Measurements from ENCODE around the gene GSK3A. TPM values are rescaled to one million over a fixed set of nuclear protein-coding genes. Genes with fewer than 3 reads are reported as not detected.

Gene GSK3A
- total RNA-seq, 2 donors from 2014 or later, result 29.2 to 35.1 TPM

DNA sequence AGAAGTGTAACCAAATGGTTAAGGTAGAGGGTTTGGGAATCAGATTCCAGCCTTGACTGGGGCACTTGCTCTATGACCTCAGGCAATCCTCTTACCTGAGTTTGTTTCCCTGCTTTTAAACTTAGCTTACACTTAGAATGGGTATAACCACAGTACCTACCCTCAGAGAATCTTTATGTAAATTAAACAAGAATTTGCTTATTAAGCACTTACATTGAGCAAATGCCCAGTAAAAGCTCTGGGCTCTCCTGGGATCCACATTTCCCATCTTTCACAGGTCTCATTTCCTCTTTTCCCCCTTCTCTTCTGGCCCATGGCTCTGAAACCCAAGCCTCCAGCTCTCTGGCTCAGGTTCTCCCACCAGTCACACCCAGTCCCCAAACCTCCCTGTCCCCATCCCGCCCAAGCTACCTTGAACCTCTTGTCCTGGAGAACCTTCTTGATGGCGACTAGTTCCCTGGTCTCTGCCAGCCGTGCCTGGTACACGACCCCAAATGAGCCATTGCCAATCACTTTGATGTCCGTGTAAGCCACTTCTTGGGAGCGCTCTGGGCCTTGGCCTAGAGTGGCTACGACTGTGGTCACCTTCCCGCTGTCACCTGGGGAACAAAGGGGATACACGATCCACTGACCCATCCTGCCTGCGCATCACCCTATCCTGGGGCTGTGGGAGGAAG lies 2.7 kb downstream of the GSK3A start:
- intact Hi-C loops (cut with DNase I), result loop anchor here in 1 of 2 donors (10.0 kb wide), 1 partner anchor 55 kb away; no protein-coding TSS in a partner anchor
- no peak for DNase-seq (ENCODE audit: low spot score)

DNA sequence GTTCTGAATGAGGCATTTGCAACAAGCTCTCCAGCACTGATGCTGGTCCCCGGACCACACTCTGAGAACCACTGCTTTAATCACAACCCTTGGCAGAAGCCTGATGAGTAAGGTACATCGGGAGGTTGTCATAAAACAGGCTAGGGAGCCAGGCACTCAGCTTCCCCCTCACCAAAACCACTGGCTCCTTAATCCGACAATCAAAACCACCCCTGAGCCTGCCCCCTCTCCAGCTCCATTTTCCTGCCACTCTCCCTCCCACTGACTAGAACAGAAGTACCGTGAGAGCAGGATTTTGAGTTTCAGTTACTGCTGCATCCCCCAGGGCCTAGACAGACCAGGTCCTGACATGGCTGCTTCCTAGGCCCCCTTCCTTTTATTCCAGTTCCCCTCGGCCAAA lies 7.2 kb downstream of the GSK3A start:
- intact Hi-C loops (cut with DNase I), result no loop called here

DNA sequence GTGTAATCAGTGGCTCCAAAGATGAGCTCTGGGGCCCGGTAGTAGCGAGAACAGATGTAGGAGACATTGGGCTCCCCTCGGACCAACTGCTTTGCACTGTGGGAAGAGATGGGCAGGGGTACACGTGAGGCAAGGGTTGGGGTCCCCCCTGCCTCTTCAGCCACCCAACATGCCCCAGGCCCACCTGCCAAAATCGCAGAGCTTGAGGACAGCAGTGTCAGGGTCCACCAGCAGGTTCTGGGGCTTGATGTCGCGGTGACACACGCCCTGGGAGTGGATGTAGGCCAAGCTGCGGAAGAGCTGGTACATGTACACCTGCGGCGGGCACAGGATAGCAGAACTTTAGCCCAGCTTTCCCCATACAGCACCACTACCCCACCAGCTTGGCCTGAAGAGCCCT lies 8.0 kb downstream of the GSK3A start:
- no peak for DNase-seq (ENCODE audit: low spot score)
- intact Hi-C loops (cut with DNase I), result no loop called here

More for the DNA sequence above, 7.2 kb downstream of the GSK3A start:
- DNase-seq (ENCODE audit: low spot score), result no peak

GRCh38 chr19:42233678-42234292 lies 8.6 kb downstream of the GSK3A start:
- DNase-seq (ENCODE audit: low spot score), result no peak
- intact Hi-C loops (cut with DNase I), result no loop called here

GRCh38 chr19:42233106-42233505 lies 9.3 kb downstream of the GSK3A start:
- intact Hi-C loops (cut with DNase I), result no loop called here

GRCh38 chr19:42232435-42232834 lies 10.0 kb downstream of the GSK3A start:
- intact Hi-C loops (cut with DNase I), result no loop called here
- no peak for DNase-seq (ENCODE audit: low spot score)

More at GRCh38 chr19:42233106-42233505, 9.3 kb downstream of the GSK3A start:
- DNase-seq (ENCODE audit: low spot score), result no peak

GRCh38 chr19:42230571-42230970 lies 11.8 kb downstream of the GSK3A start:
- intact Hi-C loops (cut with DNase I), result no loop called here

DNA sequence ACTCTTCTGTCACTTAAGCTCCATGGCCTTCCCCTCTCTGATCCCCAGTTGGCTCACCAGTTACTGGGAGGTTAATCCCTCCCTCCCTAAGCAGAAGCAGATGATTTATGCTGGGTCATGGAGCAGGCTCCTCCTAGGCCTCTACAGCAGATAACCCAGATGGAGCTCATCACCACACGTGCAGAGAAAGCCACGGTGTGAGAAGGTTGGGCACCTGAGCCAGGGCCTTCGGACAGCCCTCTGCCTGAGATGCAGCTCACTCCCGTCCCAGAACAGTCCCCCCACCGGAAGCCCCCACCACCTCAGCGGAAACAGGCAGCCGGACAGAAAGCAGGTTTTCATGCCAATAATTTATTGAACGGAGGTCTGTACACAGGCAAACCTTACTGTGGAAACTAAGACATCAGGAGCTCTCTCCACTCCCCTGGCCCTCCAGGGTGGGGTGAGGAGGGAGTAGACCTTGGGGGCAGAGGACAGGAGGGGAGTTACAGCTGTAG lies 12.5 kb downstream of the GSK3A start:
- intact Hi-C loops (cut with DNase I), result no loop called here
- no peak for DNase-seq (ENCODE audit: low spot score)

More at GRCh38 chr19:42230571-42230970, 11.8 kb downstream of the GSK3A start:
- DNase-seq (ENCODE audit: low spot score), result no peak

DNA sequence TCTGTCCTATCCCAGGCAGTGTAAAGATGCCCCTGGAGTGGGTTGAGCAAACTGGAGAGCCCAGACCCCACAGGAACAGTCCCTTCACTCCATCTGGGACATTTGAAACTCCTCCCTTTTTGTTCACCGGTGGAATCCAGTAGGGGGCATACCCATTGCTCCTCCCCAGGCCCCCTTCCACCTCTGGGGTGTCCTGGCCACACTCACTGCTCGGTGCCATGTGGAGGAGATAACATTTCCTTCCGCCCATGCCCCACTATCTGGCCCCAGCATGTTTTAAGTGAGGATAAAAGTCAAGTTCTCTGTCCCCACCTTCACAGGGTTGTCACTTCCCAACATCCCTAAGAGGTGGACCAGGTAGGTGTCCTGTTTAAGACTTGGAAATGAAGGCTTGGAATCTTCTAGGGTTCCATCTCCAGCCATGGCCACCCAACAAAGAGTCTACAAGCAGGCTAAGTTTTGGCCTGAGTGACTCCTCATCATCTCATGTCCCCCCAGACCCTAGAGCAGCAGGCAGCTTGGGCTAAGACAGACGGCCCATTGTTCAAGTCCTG lies 13.0 kb downstream of the GSK3A start:
- intact Hi-C loops (cut with DNase I), result no loop called here
- DNase-seq (ENCODE audit: low spot score), result no peak

DNA sequence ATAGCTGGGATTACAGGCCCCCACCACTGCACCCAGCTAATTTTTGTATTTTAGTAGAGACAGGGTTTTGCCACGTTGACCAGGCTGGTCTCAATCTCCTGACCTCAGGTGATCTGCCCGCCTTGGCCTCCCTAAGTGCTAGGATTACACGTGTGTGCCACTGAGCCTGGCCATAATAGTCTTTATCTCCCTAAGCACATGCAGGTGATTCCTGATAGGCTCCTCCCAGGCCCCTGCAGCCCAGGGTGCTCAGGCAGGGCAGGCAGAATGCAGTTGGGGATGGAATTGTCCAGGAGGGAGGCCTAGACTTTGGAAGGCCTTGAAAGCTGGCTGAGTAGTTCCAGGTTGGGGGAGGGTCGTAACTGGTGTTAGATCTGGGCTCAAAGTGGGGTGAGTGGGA lies 13.8 kb downstream of the GSK3A start:
- DNase-seq (ENCODE audit: low spot score), result no peak
- intact Hi-C loops (cut with DNase I), result no loop called here

- intact Hi-C loops (cut with DNase I), result no loop called here
- no peak for DNase-seq (ENCODE audit: low spot score)
Observed at GRCh38 chr19:42226886-42227285, 15.5 kb downstream of the GSK3A start.

GRCh38 chr19:42225718-42226292 lies 16.6 kb downstream of the GSK3A start:
- no peak for DNase-seq (ENCODE audit: low spot score)
- intact Hi-C loops (cut with DNase I), result no loop called here

DNA sequence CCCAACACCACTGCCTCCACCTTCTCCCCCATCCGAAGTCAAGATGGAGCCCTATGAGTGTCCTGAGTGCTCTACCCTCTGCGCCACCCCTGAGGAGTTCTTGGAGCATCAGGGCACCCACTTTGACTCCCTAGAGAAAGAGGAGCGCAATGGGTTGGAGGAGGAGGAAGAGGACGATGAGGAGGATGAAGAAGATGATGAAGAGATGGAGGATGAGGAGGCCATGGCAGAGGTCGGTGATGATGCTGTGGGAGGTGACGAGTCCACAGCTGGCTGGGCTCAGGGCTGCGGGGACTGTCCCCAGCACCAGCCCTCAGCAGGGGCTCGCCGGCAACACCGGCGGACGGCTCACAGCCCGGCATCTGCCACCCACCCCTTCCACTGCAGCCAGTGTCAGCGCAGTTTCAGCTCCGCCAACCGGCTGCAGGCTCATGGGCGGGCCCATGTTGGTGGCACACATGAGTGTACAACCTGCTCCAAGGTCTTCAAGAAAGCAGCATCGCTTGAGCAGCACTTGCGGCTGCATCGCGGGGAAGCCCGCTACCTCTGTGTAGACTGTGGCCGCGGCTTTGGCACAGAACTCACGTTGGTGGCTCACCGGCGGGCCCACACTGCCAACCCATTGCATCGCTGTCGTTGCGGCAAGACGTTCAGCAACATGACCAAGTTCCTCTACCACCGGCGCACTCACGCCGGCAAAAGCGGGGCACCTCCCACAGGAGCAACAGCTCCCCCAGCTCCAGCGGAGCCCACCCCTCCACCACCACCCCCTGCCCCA lies 17.3 kb downstream of the GSK3A start:
- intact Hi-C loops (cut with DNase I), result no loop called here
- DNase-seq (ENCODE audit: low spot score), result no peak

DNA sequence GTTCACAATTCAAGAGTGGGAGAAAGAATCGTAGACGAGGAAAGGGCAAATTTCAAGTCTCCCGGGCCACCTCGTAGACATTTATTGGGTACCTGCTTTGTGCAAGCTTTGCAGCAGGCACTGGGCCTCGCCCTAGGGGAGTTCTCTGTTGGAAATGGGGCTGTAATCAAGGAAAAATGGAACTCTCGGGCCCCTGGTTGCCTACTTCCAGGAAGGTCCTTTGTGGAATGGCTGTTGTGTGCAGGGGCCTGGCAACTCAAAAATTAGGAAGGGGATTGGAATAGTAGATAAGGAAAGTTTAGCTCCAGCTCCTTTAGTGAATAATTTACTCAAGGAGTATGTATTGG lies 21.7 kb downstream of the GSK3A start:
- no peak for DNase-seq (ENCODE audit: low spot score)
- intact Hi-C loops (cut with DNase I), result no loop called here

DNA sequence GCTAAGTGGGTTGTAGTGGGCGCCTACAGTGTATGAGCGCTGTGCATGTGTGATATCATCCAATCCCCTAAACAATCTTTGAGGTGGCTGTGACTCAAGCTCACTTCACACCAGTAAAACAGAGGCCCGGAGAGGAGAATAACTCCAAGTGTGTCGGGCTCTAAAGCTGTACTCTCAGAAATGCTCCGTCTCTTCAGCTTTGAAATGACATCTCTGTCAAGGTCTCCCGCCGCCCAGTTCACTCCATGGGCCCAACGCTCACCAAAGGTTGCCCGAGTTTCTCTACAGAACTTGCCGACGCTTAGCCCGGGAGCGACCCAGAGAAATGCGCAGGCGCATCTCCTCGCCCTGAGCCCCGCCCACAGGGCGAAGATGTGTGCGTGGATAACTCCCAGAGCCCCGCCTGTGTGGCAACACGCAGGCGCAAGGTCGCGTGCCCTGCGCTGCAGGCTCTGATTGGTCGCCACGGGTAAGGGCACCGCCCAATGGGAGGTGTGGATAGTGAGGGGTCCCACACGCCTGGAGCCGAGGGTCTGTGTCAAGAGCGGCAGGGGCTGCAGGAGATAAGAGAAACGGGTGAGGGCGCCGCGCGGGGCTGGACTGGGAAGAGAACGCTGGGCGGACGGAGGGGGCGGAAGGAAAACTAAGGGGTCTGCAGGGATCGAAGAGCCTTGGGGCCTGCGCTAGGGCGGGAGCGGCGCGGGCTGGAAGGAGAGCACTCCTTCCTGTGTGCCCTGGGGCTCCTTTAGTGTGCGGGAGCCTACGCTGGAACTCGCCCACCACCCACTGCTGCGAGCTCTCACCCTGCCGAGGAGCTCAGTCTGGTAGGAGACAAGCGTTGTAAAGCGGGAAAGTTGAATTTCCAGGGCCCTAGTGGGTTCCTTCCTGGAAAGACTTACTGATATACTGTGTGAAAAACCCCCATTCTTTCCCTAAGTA lies 22.3 kb downstream of the GSK3A start, which contains the start of gene ZNF526:
TSS of gene ZNF526 (plus strand) at position 501 of the 939 bp plus-strand sequence. CDS start 4,092 bp downstream, outside the sequence.
- intact Hi-C loops (cut with DNase I), result no loop called here
- DNase-seq (ENCODE audit: low spot score), result peak; percentile 99

- intact Hi-C loops (cut with DNase I), result no loop called here
Observed at GRCh38 chr19:42217520-42218437, 24.6 kb downstream of the GSK3A start, which contains the start of gene DEDD2. TSS of gene DEDD2 (minus strand) at chr19:42217677. CDS start at chr19:42217007, 670 bp downstream.

More at GRCh38 chr19:42217520-42218437, 24.6 kb downstream of the GSK3A start, which contains the start of gene DEDD2:
- DNase-seq (ENCODE audit: low spot score), result peak; percentile 99

All from posterior vena cava (tissue), 2 donors.